NCI-H2081 (cell line): Measurements from ENCODE around the gene GPR42.
"Not testable (repeated sequence)": the region's sequence is repeated elsewhere in the genome, so short reads cannot be mapped to it uniquely, and the experiment has no call there.

Source experiments
- DNase-seq, 2 experiments: peaks; one replicate each; lab custom pipeline; 2025; lab: John Stamatoyannopoulos, UW

GPR42 gene

GRCh38 chr19:35363711-35364425 is 7.0 kb upstream of the GPR42 start:
- no peak for DNase-seq

GRCh38 chr19:35365303-35365702 is 5.6 kb upstream of the GPR42 start:
- no peak for DNase-seq

- DNase-seq = no peak
Measured at GRCh38 chr19:35368378-35368777, 2.5 kb upstream of the GPR42 start.

GRCh38 chr19:35369522-35369921 is 1.3 kb upstream of the GPR42 start:
- DNase-seq = no peak

GRCh38 chr19:35373492-35373891 is 2.6 kb downstream of the GPR42 start:
- DNase-seq = no peak

- DNase-seq = not testable (repeated sequence)
Measured at GRCh38 chr19:35374031-35374430, 3.2 kb downstream of the GPR42 start.

GRCh38 chr19:35375505-35376307 is 4.8 kb downstream of the GPR42 start:
- no peak for DNase-seq

GRCh38 chr19:35377656-35378055 is 6.8 kb downstream of the GPR42 start:
- no peak for DNase-seq

- DNase-seq = no peak
Measured at GRCh38 chr19:35378356-35378755, 7.5 kb downstream of the GPR42 start.

- not testable (repeated sequence) for DNase-seq
Measured at GRCh38 chr19:35379545-35379944, 8.7 kb downstream of the GPR42 start.

- no peak for DNase-seq
Measured at GRCh38 chr19:35379992-35380391, 9.1 kb downstream of the GPR42 start.

- no peak for DNase-seq
Measured at GRCh38 chr19:35380450-35381124, 9.7 kb downstream of the GPR42 start.

GRCh38 chr19:35381318-35381717 is 10.4 kb downstream of the GPR42 start:
- no peak for DNase-seq

- DNase-seq = no peak
Measured at GRCh38 chr19:35381926-35382325, 11.1 kb downstream of the GPR42 start.

GRCh38 chr19:35383536-35383935 is 12.7 kb downstream of the GPR42 start:
- DNase-seq = no peak

GRCh38 chr19:35388277-35389054 is 17.6 kb downstream of the GPR42 start:
- no peak for DNase-seq

- no peak for DNase-seq
Measured at GRCh38 chr19:35389192-35389861, 18.5 kb downstream of the GPR42 start.

GRCh38 chr19:35392742-35393715 is 22.2 kb downstream of the GPR42 start:
- no peak for DNase-seq

- no peak for DNase-seq
Measured at GRCh38 chr19:35395382-35396199, 24.7 kb downstream of the GPR42 start.
